GM19025 (cell line): ENCODE results near the gene AWAT1.
"Not testable (repeated sequence)": the region's sequence is repeated elsewhere in the genome, so short reads cannot be mapped to it uniquely, and the experiment has no call there.

ENCODE experiments used
- ATAC-seq: cut with Tn5 transposase; IDR thresholded peaks from one replicate; pipeline ENCODE4 v1.9.1; 2021; ENCODE audit warnings: mild to moderate bottlenecking, low read depth, moderate library complexity; ENCODE audit not compliant: unreplicated experiment

The AWAT1 gene

GRCh38 chrX:70257423-70258288 lies 23.2 kb downstream of the AWAT1 start:
- no peak for ATAC-seq

DNA sequence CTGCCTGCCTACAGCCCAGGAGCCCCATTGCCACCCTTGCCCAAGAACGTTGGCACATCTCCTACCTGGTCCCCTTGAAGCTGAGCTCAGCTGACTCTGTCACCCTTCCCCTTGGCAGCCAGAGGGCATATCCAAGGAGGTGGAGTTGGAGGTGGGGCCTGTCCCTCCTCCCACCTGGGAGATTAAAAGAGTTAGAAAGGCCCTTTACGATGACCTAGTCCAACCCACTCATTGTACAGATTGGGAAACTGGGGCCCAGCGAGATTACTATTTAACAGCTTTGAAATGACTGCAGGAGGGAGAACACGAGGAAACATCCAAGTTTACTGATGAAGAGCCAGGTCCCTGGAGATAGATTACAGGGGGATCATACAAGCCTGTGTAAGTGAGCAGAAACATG lies 25.6 kb downstream of the AWAT1 start, which contains the start of gene P2RY4:
P2RY4 (minus strand) TSS at position 101 of the 400 bp plus-strand sequence. CDS start 580 bp downstream, outside the sequence.
- no peak for ATAC-seq

DNA sequence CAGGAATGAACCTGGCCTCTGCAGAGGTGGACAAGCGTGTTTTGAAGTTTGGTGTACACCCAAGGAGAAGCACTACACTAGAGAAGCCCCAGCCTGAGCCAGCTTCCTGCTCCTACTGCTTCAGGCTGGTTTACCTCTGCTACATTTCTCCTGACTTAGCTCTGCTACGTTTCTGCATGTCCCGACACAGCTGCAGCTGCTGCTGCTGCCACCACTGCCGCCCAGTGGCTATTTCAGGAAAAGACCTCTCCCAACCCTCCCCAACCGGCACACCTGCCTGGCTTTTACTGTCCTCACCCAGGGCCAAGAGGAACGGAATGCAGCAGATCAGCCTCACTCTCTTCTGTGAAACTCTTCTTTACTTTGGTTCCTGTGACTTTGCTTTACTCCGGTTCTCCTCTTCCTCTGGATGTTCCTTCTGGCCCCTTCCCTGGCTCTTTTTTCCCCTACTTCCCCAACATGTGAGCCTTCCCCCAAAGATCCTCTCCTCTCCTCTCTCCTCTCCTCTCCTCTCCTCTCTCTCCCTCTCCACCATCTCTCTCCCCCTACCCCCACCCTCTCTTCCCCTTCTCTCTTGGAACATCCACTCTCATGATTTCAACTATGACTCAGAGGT lies 28.6 kb downstream of the AWAT1 start:
- ATAC-seq = no peak

- no peak for ATAC-seq
These were observed 30.3 kb downstream of the AWAT1 start for GRCh38 chrX:70264784-70265183.

DNA sequence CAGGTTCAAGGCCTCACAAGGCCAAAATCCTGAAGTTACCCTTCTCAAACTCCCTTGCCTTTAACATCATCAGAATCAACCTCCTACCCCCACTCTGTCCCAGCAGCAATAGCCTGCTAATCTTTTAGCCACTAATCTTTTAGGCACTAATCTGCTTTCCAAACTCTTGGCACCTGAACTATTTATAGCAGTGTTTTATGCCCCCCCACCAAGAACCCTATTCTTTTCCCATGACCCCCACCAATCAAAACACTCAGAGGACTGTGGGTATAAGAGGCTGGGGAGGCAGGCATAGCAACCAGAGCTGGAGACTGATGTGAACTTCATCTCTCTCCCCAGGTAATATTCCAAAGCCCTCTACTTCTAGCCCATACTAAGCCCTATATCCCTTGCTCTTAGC lies 33.6 kb downstream of the AWAT1 start, which contains the start of gene ARR3:
ARR3 (plus strand) TSS at position 301 of the 400 bp plus-strand sequence. CDS start 1,052 bp downstream, outside the sequence.
- no peak for ATAC-seq

GRCh38 chrX:70274029-70274428 lies 39.6 kb downstream of the AWAT1 start:
- not testable (repeated sequence) for ATAC-seq

- ATAC-seq = no peak
These were observed 44.6 kb downstream of the AWAT1 start for GRCh38 chrX:70279081-70279480.

- no peak for ATAC-seq
These were observed 46.1 kb downstream of the AWAT1 start for GRCh38 chrX:70280573-70280972.

GRCh38 chrX:70281951-70282350 lies 47.5 kb downstream of the AWAT1 start, which contains the start of gene RAB41:
Gene RAB41 (plus strand): TSS chrX:70282172. CDS start chrX:70282218, 46 bp downstream.
- no peak for ATAC-seq

DNA sequence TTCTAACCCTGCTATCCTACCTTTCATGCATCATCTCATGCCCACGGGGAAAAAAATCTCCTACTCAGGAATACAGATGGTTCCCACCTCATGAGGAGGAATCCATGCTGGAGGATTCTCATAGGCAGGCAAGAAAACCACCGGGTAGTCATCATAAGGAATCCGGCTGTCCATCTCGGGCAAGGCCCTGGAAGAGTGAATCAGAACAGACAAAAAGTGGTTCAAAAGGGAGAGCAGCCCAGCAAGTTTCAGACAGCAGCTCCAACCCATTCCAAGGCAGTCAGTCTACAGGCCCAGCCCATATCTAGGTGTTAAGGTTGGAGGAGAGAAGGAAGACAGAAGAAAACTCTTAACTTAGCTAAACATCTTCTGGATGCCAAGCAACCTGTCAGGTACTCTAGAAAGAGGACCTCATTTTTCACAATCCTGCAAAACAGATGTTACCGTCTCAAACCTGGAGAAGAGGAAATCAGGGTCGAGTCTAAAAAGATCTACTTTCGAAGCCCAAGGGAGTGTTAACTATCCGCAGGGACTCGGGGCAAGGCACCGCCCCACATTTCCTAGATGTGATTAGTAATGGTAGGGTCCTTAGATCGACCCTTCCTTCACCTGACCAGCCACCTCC lies 54.8 kb downstream of the AWAT1 start:
- ATAC-seq = no peak
